ENCODE measurements around the gene CLIP4.

CLIP4 gene

GRCh38 chr2:29130295-29130694 is 15.1 kb downstream of the CLIP4 start:
- no peak for DNase-seq (ENCODE audit: low read depth)
- no peak for TF ChIP-seq CTCF (IDR thresholded peaks at IDR 0.05; ENCODE audit: control insufficient read depth, extremely low read depth, insufficient read depth)
- H3K4me3 ChIP-seq (ENCODE audit: low read depth, low read length), result no peak overlapping the region

DNA sequence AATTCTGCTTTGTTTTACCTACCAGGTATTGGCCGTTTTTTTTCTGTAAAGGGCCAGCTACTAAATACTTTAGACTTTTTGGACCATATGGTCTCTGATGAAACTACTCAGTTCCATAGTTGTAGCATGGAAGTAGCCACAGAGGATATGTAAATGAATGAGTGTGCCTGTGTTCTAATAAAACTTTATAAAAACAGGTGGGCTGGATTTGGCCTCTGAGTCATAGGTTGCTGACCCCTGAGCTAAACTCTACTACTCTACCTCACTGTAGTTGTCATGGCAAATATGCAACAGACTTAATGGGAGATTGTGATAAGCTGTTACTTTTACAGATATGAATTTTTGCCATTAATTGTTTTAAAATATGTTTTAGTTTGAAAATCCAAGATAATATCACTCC is 19.7 kb downstream of the CLIP4 start:
- no peak for TF ChIP-seq CTCF (IDR thresholded peaks at IDR 0.05; ENCODE audit: control insufficient read depth, extremely low read depth, insufficient read depth)
- H3K4me3 ChIP-seq (ENCODE audit: low read depth, low read length), result no peak overlapping the region
- DNase-seq (ENCODE audit: low read depth), result no peak

DNA sequence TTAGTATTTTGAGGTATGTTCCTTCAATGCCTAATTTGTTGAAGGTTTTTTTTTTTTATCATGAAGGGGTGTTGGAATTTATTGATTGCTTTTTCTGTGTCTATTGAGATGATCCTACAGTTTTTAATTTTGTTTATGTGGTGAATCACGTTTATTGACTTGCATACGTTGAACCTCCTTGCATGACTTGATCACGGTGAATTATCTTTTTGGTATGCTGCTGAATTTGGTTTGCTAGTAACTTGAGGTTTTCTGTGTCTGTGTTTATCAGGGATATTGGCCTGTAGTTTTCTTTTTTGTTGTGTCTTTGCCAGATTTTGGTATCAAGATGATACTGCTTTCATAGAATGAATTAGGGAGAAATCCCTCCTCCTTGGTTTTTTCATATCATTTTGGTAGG is 23.9 kb downstream of the CLIP4 start:
- TF ChIP-seq CTCF (IDR thresholded peaks at IDR 0.05; ENCODE audit: control insufficient read depth, extremely low read depth, insufficient read depth), result no peak
- no peak overlapping the region for H3K4me3 ChIP-seq (ENCODE audit: low read depth, low read length)
- DNase-seq (ENCODE audit: low read depth), result no peak

GRCh38 chr2:29139731-29140130 is 24.5 kb downstream of the CLIP4 start:
- DNase-seq (ENCODE audit: low read depth), result no peak
- H3K4me3 ChIP-seq (ENCODE audit: low read depth, low read length), result no peak overlapping the region
- no peak for TF ChIP-seq CTCF (IDR thresholded peaks at IDR 0.05; ENCODE audit: control insufficient read depth, extremely low read depth, insufficient read depth)

GRCh38 chr2:29143657-29144056 is 28.4 kb downstream of the CLIP4 start:
- DNase-seq (ENCODE audit: low read depth), result no peak
- no peak for TF ChIP-seq CTCF (IDR thresholded peaks at IDR 0.05; ENCODE audit: control insufficient read depth, extremely low read depth, insufficient read depth)

GRCh38 chr2:29146197-29146596 is 31.0 kb downstream of the CLIP4 start:
- DNase-seq (ENCODE audit: low read depth), result no peak
- no peak overlapping the region for H3K4me3 ChIP-seq (ENCODE audit: low read depth, low read length)
- no peak for TF ChIP-seq CTCF (IDR thresholded peaks at IDR 0.05; ENCODE audit: control insufficient read depth, extremely low read depth, insufficient read depth)

More at GRCh38 chr2:29143657-29144056, 28.4 kb downstream of the CLIP4 start:
- H3K4me3 ChIP-seq (ENCODE audit: low read depth, low read length), result no peak overlapping the region

- TF ChIP-seq CTCF (IDR thresholded peaks at IDR 0.05; ENCODE audit: control insufficient read depth, extremely low read depth, insufficient read depth), result no peak
- no peak for DNase-seq (ENCODE audit: low read depth)
Observed at GRCh38 chr2:29147963-29148362, 32.7 kb downstream of the CLIP4 start.

More at GRCh38 chr2:29147963-29148362, 32.7 kb downstream of the CLIP4 start:
- H3K4me3 ChIP-seq (ENCODE audit: low read depth, low read length), result no peak overlapping the region
